OCI-LY1 (cell line): Measurements from ENCODE around the gene TMEM175.

Experiments used
- EZH2 ChIP-seq: fragments of 200-600 bp; sonication (generic), shearing (Covaris generic); IDR thresholded peaks from 2 replicates; pipeline ENCODE4 v1.8.0; 2017; ENCODE audit warnings: borderline replicate concordance, mixed run types, mild to moderate bottlenecking, antibody characterized with exemption, low read length, moderate library complexity, mixed read lengths
- TF ChIP-seq, protein P1 (sequence below): fragments of 200-600 bp; sonication (generic), shearing (Covaris generic); IDR thresholded peaks from 2 replicates; pipeline ENCODE4 v1.5.1; 2017; ENCODE audit warnings: mild to moderate bottlenecking, antibody characterized with exemption, low read length, moderate library complexity, mixed read lengths

DNA sequence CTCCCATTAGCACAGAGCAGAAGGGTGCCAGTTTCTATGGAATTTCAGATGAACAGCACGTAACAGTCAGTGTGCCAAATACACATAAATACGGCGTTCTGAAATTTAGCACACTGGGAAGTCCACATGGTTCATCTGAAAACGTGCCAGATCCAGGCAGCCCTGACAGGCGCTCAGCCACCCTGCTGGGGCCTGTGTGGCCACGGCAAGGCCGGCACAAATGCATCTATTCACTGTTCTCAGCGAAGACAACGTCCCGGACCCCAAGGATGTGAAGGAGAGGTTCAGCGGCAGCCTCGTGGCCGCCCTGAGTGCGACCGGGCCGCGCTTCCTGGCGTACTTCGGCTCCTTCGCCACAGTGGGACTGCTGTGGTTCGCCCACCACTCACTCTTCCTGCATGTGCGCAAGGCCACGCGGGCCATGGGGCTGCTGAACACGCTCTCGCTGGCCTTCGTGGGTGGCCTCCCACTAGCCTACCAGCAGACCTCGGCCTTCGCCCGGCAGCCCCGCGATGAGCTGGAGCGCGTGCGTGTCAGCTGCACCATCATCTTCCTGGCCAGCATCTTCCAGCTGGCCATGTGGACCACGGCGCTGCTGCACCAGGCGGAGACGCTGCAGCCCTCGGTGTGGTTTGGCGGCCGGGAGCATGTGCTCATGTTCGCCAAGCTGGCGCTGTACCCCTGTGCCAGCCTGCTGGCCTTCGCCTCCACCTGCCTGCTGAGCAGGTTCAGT, 25.5 kb downstream of the TMEM175 start:
- TF ChIP-seq EZH2 = no peak
- TF ChIP-seq, protein P1, sequence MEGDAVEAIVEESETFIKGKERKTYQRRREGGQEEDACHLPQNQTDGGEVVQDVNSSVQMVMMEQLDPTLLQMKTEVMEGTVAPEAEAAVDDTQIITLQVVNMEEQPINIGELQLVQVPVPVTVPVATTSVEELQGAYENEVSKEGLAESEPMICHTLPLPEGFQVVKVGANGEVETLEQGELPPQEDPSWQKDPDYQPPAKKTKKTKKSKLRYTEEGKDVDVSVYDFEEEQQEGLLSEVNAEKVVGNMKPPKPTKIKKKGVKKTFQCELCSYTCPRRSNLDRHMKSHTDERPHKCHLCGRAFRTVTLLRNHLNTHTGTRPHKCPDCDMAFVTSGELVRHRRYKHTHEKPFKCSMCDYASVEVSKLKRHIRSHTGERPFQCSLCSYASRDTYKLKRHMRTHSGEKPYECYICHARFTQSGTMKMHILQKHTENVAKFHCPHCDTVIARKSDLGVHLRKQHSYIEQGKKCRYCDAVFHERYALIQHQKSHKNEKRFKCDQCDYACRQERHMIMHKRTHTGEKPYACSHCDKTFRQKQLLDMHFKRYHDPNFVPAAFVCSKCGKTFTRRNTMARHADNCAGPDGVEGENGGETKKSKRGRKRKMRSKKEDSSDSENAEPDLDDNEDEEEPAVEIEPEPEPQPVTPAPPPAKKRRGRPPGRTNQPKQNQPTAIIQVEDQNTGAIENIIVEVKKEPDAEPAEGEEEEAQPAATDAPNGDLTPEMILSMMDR = no peak
